Inflammatory macrophage (primary cell): Measurements from ENCODE around the gene SLAMF6.
A peak's percentile ranks its signal among the peaks of the same experiment; 100 is the strongest.
"Not testable (repeated sequence)": the region's sequence is repeated elsewhere in the genome, so short reads cannot be mapped to it uniquely, and the experiment has no call there.

Experiments used
- DNase-seq, 2 donors: peaks; one replicate each; pipeline ENCODE4 v3.0.0-alpha.2; 2020 to 2022

Gene SLAMF6

DNA sequence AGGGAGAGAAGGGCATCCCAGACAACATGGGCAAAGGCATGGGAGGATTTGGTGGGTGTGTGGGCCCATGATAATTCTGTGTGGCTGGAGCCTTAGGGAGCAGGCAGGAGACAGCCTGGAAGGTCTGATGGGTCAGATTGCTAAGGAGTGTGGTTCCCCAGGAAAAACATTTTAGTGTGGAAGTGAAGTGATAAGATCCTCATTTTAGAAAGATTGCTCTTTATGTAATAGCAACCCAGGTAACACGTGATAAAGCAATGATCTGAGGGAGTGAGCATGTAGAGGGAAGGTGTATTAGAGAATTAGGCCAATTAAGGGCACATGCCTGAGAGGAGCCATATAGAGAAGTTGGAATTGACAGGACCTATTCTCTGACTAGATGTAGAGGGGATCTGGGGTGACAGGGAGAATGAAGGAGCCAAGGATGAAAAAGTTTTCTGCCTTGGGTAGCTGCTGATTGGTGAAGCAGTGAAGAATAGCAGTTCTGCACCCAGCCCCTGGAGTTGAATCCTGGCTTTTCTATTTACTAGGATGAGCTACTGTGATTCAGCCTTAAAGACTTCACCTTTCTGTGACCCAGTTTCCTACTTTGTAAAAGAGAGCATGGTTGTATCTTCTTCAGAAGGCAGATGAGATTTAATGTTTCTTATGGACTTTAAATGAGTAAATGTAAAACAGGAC, 18.7 kb upstream of the SLAMF6 start:
- no peak for DNase-seq

DNA sequence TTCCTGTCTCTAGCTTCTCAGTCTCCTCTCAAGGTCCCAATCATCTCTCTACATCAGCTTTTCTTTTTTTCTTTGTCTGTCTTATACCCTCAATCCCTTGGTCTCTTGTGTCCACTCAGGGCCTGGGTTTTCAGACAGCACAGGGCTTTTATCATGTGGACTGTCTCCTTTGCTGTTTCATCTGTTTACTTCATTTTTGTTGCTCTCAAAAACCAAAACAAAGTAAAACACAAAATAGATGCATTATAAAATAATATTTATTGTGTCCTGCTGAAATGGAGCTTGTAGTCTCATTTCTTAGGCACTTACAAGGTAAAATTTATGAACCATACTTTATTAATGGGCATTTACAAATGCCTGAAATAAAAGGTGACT, 17.8 kb upstream of the SLAMF6 start:
- no peak for DNase-seq

DNA sequence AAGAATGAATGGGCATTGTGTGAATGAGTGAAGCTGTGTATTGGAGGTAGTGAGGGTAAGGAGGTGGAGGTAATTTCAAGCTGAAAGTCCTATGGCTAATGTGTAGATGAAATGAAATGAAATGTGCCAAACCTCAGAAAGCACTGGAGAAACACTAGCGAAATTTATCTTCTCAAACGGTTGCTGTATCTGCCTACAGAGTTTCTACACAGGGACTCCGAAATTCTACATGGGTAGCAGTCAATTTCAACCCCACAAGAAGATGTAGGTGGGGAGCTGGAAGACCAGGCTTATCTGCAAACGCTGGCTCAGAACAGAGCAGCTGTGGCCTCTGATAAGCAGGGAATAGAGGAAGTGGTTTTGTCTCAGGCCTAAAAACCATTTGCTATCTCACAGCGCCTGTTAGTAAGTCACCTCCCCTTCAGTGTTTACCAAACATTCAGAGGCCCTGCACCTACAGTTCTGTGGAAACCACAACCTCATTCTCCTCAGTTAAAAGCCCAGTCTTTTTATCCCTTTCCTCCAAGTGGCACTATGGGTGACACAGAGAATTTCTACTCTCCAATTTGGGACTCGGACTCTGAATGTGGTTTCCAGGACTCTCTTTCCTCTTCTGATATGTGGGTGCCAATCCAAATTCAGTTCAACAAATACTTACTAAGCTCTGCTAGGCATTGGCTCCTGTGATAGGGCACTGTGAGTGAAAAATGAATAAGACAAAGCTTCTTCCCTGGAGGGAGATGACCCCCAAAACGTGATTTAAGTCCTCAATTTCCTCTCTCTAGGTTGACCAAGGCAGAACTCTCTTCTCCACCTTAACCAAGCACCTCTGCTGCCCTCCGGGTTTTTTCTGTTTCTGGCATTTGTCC, 17.2 kb upstream of the SLAMF6 start:
- peak; percentile 59 to 79 for DNase-seq

DNA sequence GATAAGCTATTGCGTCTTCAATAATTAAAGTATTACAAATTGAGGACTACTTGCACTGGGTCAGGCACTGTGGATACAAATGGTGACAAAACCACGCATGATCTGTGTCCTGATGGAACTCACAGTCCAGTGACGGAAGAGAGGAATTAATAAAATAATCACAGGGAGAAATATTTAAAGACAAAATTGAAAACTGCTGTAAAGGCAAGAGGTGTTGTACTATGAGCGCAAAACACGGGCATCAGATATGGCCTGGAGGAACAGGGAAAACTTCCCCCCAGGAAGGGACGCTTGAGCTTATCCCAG, 16.6 kb upstream of the SLAMF6 start:
- no peak for DNase-seq

DNA sequence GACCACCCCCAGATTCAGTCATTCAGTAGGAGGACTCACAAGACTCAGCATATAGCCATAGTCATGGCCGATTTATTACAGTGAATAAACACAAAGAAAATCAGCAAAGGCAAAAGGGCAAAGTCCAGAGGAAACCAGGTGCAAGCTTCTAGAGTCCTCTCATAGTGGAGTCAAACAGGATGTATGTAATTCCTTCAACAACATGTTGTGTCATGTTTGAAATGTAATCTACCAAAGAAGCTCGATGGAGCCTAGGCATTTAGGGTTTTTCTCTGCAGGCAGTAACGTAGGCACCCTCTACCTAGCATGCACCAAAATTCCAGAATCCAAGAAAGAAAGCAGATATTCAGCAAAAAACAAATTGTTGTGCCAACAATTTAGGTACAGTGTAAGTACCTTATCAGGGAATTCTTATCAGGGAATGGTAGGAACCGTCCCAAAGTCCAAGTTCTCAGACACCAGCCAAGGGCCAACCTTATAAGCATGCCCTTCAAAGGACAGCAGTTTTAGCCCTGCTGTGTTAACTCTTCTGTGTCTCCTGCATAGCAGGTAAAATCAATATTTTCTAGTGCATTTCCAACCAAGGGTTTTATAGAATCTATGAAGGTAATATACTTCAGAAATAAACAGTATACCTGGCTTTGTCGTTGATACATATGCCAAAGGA, 16.1 kb upstream of the SLAMF6 start:
- DNase-seq: no peak

DNA sequence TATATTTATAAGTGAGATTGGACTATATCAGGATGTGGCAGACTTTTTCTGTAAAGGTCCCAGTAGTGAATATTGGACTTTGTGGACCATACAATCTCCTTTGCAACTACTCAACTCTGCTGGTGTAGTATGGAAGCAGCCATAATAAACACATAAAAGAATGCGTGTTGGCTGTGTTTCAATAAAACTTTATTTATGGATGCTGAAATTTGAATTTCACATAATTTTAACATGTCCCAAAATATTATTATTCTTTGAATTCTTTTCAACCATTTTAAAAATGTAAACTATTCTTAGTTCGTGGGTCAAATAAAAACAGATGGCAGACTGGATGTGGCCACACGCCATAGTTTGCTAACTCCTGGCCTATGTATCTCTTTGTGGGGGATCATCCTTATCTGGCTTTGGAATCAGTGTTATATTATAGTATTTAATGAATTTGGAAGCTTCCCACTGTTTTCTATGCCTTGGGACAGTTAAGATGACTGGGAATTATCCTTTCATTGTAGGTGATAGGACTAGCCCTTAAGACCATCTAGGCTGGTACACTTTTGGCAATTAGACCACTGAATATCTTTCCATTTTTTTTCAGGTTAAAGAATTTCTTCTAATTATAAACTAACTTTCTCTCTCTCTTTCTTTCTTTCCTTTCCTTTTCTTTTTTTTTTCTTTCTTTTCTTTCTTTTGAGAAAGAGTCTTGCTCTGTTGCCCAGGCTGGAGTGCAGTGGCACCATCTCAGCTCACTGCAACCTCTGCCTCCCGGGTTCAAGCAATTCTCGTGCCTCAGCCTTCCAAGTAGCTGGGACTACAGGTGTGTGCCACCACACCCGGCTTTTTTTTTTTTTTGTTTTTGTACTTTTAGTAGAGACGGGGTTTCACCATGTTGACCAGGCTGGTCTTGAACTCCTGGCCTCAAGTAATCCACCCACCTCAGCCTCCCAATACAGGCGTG, 14.9 kb upstream of the SLAMF6 start:
- DNase-seq: no peak

DNA sequence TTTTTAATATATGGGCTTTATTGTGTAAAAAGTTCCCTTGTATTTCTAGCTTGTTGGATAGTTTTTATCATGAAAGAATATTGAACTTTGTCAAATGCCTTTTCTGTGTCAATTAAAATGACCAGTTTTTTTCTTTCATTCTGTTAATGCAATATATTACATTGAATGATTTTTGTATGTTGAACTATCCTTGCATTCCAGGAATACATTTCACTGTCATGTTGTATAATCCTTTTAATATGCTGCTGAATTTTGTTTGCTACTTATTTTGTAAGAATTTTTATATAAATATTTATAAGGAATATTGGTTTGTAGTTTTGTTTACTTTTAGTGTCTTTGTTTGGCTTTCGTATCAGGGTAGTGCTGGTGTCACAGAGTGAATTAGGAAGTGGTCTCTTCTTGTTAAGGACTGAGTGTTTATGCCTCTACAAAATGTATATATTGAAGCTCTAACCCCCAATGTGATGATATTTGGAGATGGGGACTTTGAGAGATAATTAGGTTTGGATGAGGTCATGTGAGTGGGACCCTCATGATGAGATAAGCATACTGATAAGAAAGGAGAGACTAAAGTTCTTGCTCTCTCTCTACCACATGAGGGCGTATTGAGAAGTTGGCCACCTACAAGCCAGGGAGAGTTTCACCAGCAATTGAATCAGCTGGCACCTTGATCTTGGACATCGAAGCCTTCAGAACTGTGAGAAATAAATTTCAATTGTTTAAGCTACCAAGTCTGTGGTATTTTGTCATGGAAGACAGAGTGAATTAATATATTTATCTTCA, 12.0 kb upstream of the SLAMF6 start:
- peak in 1 of 2 donors; percentile 13 for DNase-seq

DNA sequence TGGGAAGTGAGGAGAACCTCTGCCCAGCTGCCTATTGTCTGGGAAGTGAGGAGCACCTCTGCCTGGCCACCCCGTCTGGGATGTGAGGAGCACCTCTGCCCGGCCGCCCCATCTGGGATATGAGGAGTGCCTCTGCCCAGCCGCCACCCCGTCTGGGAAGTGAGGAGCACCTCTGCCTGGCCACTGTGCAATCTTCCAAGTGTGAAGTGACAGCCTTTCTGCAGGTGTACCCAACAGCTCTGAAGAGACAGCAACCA, 9.4 kb upstream of the SLAMF6 start:
- not testable (repeated sequence) for DNase-seq

DNA sequence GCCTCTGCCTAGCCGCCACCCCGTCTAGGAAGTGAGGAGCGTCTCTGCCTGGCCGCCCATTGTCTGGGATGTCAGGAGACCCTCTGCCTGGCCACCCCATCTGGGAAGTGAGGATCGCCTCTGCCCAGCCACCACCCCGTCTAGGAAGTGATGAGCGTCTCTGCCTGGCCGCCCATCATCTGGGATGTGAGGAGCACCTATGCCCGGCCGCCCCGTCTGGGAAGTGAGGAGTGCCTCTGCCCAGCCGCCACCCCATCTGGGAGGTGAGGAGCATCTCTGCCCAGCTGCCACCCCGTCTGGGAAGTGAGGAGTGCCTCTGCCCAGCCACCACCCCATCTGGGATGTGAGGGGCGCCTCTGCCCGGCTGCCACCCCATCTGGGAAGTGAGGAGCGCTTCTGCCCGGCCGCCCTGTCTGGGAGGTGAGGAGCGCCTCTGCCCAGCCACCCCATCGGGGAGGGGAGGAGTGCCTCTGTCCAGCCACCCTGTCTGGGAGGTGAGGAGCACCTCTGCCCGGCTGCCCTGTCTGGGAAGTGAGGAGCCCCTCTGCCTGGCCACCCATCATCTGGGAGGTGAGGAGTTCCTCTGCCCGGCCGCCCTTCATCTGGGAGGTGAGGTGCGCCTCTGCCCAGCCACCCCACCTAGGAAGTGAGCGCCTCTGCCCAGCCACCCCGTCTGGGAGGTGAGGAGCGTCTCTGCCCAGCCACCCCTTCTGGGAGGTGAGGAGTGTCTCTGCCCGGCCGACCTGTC, 8.9 kb upstream of the SLAMF6 start:
- DNase-seq: not testable (repeated sequence)

DNA sequence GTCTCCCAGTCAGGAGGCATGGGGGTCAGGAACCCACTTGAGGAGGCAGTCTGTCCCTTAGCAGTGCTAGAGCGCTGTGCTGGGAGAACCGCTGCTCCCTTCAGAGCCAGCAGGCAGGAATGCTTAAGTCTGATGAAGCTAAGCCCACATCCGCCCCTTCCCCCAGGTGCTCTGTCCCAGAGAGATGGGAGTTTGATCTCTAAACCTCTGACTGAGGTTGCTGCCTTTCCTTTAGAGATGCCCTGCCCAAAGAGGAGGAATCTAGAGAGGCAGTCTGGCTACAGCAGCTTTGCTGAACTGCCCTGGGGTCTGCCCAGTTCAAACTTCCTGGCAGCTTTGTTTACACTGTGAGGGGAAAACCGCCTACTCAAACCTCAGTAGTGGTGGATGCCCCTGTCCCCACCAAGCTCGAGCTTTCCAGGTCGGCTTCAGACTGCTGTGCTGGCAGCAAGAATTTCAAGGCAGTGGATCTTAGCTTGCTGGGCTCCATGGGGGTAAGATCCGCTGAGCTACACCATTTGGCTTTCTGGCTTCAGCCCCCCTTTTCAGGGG, 6.4 kb upstream of the SLAMF6 start:
- not testable (repeated sequence) for DNase-seq

DNA sequence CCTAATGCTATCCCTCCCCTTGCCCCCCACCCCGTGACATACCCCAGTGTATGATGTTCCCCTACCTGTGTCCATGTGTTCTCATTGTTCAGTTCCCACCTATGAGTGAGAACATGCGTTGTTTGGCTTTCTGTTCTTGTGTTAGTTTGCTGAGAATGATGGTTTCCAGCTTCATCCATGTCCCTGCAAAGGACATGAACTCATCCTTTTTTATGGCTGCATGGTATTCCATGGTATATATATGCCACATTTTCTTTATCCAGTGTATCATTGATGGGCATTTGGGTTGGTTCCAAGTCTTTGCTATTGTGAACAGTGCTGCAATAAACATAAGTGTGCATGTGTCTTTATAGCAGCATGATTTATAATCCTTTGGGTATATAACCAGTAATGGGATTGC, 734 bp upstream of the SLAMF6 start:
- DNase-seq: not testable (repeated sequence)

DNA sequence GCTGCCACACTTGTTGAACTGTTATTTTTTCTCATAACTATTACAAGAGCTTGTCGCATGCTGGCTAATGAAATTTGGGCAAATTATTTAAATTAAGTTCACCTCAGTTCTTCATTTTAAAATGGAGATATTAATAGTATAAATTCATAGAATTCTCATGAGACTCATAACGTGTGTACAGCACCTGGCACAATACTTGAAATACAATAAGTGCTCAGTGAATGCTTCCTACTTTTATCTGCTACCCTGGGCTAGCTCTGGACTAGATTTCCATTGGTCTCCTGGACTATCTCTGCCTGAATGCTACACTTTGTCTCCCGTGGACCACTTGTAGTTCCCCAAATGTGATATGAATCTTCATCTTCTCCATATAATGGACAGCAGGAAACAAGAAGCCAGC, 919 bp downstream of the SLAMF6 start:
- no peak for DNase-seq

DNA sequence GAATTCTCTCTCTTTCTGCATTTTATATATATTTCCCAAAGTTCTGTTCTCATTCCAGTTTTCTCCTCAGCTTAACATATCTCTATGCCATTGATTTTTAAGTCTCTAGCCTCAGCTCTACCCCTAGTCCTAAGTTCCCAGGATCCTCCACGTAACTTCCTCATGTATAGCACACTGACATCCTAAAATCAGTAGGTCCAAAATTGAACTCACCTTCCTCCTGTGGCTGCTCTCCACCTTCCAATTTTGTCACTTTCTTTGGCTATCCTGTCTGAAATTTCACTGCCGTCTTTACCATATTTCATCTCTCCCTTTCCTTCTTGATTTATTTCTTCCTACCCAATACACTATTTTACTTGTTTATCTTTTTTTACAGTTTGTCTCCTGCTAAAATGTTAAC, 1.5 kb downstream of the SLAMF6 start:
- no peak for DNase-seq

DNA sequence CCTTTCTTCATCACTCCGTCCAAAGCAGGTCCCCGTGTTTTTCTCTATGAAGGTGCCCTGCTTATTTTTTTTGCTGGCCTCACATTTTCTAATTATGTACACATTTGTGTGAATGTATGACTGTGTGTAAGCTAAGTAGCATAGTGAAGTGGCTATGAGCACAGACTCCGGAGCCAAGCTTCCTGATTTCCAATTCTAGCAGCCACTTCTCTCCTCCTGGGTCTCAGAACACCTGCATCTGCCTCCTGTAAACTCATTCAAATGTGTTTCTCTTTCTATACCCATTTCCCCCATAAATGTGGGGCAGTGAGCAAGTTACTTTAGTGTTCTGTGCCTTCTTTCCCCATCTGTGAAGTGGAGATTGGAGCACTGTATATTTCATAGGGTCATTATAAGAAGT, 2.1 kb downstream of the SLAMF6 start:
- peak in 1 of 2 donors; percentile 23 for DNase-seq

DNA sequence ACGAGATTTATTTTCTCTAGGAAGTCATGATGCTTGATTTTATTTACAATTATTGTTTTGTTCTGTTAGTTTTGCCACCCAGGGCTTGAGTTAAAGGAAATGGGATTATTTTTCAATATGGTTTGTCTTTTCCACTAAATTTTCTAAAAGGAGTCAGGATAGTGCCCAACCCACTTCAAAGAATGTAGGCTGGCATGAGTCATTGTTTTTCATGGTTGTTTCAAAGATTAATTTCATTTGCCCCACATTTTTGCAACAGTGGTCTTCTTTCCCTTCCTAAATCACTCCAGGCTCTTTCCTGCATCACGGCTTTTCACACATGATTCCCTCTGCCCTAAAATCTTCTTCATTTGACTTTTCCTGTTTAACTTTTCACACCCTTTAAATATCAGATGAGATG, 2.5 kb downstream of the SLAMF6 start:
- no peak for DNase-seq

DNA sequence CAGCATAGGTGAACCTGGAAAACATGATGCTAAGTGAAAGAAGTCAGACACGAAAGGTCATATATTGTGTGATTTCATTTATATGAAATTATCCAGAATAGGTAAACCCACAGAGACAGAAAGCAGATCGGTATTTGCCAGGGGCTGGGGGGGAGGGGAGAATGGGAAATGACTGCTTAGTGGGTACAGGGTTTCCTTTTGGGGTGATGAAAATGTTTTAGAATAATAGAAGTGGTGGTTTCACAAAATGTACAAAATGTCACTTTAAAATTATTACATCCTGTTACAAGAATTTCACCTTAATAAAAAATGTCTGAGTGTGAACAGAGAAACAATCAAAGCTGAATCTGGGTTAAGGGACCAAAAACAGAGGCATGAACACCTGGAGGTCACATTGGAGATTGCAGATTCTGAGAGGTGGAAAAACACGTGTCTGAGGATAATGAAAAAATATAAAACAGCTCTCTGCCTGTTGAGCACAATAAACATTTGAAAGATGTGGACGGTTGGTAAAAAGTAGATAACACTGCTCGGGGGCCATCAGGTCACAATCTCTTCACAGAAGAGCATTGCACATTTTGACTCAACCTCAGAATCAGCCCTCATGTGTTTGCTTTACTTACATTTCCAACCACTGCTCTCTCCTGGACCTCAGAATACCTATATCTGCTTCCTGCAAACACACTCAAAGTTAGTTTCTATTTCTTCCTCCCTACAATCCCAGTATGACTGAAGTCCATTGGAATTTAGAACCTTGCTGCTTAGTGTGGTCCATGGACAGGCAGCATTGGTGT, 3.2 kb downstream of the SLAMF6 start:
- no peak for DNase-seq

DNA sequence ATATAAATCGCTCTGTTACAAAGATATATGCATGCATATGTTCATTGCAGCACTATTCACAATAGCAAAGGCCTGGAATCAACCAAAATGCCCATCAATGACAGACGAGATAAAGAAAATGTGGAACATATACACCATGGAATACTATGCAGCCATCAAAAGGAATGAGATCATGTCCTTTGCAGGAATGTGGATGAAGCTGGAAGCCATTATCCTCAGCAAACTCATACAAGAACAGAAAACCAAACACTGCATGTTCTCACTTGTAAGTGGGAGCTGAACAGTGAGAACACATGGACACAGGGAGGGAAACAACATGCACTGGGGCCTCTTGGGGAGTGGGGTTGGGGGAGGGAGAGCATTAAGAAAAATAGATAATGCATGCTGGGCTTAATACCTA, 5.5 kb downstream of the SLAMF6 start:
- not testable (repeated sequence) for DNase-seq

DNA sequence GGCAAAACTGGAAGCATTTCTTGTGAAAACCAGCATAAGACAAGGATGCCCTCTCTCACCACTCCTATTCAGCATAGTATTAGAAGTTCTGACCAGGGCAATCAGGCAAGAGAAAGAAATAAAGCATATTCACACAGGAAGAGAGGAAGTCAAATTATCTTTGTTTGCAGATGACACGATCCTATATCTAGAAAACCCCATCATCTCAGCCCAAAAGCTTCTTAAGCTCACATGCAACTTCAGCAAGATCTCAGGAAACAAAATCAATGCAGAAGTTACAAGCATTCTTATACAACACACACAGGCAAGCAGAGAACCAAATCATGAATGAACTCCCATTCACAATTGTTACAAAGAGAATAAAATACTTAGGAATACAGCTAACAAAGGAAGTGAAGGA, 7.1 kb downstream of the SLAMF6 start:
- DNase-seq: not testable (repeated sequence)

DNA sequence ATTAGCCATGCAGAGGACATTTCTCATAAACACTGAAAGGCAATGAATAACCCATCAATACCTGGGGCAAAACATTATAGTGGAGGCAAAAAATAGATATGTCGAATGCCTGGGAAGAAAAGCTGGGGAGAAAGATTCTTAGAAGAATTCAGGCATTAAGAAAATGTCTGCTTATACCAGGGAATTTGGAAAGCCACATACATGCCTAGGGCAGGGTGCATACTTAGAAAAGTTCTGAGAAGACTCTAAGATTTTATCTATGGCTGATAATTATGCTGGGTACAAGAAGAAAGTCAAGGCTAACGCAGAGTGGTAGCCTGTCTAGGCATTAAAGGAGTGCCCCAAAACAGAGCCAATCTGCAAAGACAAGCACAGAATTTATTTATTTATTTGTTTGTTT, 18.4 kb downstream of the SLAMF6 start:
- no peak for DNase-seq

DNA sequence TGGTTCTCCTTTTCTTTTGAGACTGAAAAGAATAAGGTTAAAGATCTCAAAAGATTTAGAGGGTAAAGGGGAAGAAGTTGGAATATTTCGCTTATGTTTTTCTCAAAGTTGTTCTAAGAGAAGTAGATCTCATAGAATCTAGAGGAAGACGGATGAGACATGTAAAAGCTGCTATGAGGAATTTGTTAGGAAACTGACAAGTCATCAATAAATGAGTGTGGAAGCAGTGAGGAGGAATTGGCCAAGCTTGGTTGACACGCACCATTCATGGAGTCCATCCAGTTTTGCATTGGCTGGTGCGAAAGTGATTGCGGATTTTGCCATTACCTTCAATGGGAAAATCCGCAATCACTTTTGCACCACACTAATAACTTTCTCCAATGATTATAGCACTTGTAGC, 20.0 kb downstream of the SLAMF6 start:
- no peak for DNase-seq
